ENCODE results near the gene ADGRF3. TPM values are rescaled to one million over a fixed set of nuclear protein-coding genes. Genes with fewer than 3 reads are reported as not detected.

The ADGRF3 gene
- total and polyA plus RNA-seq, 10 of the 15 experiments (the other 5 are each of a cell fraction or from before 2014, with no cell fraction given): 0.03 to 3.1 (median 0.84) TPM

DNA sequence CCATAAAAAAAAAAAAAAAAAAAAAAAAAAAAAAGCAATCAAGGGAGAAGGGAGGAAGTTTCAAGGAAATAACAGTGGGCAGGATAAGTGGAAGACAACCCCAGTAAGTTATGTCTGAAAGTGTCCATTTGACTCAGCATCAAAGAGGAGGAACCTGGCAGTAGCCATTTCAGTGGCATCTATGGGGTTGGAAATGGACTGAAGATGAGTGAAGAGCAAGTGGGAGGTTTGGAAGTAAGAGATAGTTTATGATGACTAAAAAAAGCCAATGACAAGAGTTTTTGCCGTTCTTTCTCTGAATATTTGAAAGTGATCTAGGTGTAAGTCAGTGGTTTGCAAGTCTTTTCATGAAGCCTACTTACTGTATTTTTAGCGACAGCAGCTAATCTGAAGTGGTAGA is 9.9 kb downstream of the ADGRF3 start (continued):
- TF ChIP-seq, protein P1, sequence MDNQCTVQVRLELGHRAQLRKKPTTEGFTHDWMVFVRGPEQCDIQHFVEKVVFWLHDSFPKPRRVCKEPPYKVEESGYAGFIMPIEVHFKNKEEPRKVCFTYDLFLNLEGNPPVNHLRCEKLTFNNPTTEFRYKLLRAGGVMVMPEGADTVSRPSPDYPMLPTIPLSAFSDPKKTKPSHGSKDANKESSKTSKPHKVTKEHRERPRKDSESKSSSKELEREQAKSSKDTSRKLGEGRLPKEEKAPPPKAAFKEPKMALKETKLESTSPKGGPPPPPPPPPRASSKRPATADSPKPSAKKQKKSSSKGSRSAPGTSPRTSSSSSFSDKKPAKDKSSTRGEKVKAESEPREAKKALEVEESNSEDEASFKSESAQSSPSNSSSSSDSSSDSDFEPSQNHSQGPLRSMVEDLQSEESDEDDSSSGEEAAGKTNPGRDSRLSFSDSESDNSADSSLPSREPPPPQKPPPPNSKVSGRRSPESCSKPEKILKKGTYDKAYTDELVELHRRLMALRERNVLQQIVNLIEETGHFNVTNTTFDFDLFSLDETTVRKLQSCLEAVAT (IDR thresholded peaks at IDR 0.05): no peak
- TF ChIP-seq PAX5 (IDR thresholded peaks at IDR 0.05; ENCODE audit: borderline replicate concordance, low read depth, low read length) (no peak), NR2C2 (IDR thresholded peaks at IDR 0.05; ENCODE audit: borderline replicate concordance, control insufficient read depth, insufficient read length, low read depth) (no peak), HCFC1 (IDR thresholded peaks at IDR 0.05; ENCODE audit: low read length) (no peak), GABPA (IDR thresholded peaks at IDR 0.05; ENCODE audit: low read depth) (no peak), SIN3A (IDR thresholded peaks at IDR 0.05; ENCODE audit: low read depth, low read length) (no peak)
- TF ChIP-seq, protein P2, sequence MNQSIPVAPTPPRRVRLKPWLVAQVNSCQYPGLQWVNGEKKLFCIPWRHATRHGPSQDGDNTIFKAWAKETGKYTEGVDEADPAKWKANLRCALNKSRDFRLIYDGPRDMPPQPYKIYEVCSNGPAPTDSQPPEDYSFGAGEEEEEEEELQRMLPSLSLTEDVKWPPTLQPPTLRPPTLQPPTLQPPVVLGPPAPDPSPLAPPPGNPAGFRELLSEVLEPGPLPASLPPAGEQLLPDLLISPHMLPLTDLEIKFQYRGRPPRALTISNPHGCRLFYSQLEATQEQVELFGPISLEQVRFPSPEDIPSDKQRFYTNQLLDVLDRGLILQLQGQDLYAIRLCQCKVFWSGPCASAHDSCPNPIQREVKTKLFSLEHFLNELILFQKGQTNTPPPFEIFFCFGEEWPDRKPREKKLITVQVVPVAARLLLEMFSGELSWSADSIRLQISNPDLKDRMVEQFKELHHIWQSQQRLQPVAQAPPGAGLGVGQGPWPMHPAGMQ (IDR thresholded peaks at IDR 0.05; ENCODE audit: borderline replicate concordance): no peak
- TF ChIP-seq, protein P3, sequence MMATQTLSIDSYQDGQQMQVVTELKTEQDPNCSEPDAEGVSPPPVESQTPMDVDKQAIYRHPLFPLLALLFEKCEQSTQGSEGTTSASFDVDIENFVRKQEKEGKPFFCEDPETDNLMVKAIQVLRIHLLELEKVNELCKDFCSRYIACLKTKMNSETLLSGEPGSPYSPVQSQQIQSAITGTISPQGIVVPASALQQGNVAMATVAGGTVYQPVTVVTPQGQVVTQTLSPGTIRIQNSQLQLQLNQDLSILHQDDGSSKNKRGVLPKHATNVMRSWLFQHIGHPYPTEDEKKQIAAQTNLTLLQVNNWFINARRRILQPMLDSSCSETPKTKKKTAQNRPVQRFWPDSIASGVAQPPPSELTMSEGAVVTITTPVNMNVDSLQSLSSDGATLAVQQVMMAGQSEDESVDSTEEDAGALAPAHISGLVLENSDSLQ (IDR thresholded peaks at IDR 0.05): no peak

DNA sequence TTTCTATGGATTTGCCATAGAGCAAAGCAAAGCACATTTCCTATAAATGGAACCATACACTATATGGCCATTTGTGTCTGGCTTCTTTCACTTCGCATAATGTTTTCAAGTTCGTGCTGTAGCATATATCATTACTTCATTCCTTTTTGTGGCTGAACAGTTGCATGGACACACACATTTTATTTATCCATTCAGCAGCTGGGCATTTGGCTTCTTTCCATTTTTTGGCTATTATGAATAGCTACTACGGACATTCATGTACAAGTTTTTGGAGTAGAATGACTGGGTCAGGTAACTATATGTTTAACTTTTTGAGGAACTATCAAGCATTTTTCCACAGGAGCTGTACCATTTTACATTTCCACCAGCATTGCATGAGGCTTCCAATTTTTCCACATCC is 11.4 kb downstream of the ADGRF3 start:
- intact Hi-C loops (cut with micrococcal nuclease; ENCODE audit: unreplicated experiment) (no loop called here), in situ Hi-C loops (cut with MboI) (no loop called here)
- FAIRE-seq: no peak
- no peaks in the 10 kb centered on the region for H3K36me3 ChIP-seq (ENCODE audit: control insufficient read depth in 2 of 2, insufficient read depth in 2 of 2, low read length in 1 of 2)
- ATAC-seq: no peak
- DNase-seq (ENCODE audit: low read depth, low spot score): no peak
- no peak overlapping the region for H2AFZ ChIP-seq (ENCODE audit: control insufficient read depth, low read depth, low read length)
- ChIA-PET SMC1A (ENCODE audit: uncharacterized antibody, unreplicated experiment) (no interaction called here), RAD21 (ENCODE audit: unreplicated experiment) (no interaction called here), CTCF (interaction anchor here (0.9 kb wide), 2 partner anchors 9 to 182 kb away, joined by 4 to 5 read pairs; no protein-coding TSS in a partner anchor), POLR2A (interaction anchor here (1.6 kb wide), 1 partner anchor 10 kb away, joined by 6 read pairs; the partner anchor contains the start of gene SELENOI)
- 71% methylated on average over 3 of the region's 3 CpGs for WGBS (ENCODE audit: insufficient coverage, insufficient replicate concordance, low lambda C conversion rate, missing lambda C conversion rate)
- no peak overlapping the region for H3K27ac ChIP-seq (ENCODE audit: control insufficient read depth, insufficient read depth)
- H3K4me2 ChIP-seq (ENCODE audit: control insufficient read depth, insufficient read depth): no peak overlapping the region
- no peak overlapping the region for H3K9ac ChIP-seq (ENCODE audit: control insufficient read depth, insufficient read depth, low read length)
- H3K4me1 ChIP-seq (ENCODE audit: control insufficient read depth, insufficient read depth, low read length): no peaks in the 10 kb centered on the region
- no peaks in the 10 kb centered on the region for H4K20me1 ChIP-seq (ENCODE audit: control insufficient read depth, insufficient read depth)
- H3K79me2 ChIP-seq (ENCODE audit: control insufficient read depth, insufficient read depth, low read length): no peaks in the 10 kb centered on the region
- no peaks in the 10 kb centered on the region for H3K27me3 ChIP-seq (replicated peaks in 1 of 2; ENCODE audit: control insufficient read depth in 2 of 2, insufficient read depth in 2 of 2, low read length in 1 of 2)
- no peak overlapping the region for H3K4me3 ChIP-seq
- no TSS peak for BruUV-seq (replicated peaks)
- H3K9me3 ChIP-seq (replicated peaks; ENCODE audit: control insufficient read depth, insufficient read depth, low read length): no peaks in the 10 kb centered on the region
- TF ChIP-seq NR2C1 (IDR thresholded peaks at IDR 0.05) (no peak), RBBP5 (conservative IDR thresholded peaks at IDR 0.05) (no peak), SUZ12 (IDR thresholded peaks at IDR 0.05; ENCODE audit: unreplicated experiment) (no peak), IRF4 (IDR thresholded peaks at IDR 0.05; ENCODE audit: low read depth, low read length) (no peak), TCF12 (IDR thresholded peaks at IDR 0.05; ENCODE audit: low read depth, low read length) (no peak), SPI1 (IDR thresholded peaks at IDR 0.05; ENCODE audit: borderline replicate concordance, insufficient read depth, low read depth, low read length) (no peak), RAD51 (IDR thresholded peaks at IDR 0.05) (no peak)
- TF ChIP-seq, protein P4, sequence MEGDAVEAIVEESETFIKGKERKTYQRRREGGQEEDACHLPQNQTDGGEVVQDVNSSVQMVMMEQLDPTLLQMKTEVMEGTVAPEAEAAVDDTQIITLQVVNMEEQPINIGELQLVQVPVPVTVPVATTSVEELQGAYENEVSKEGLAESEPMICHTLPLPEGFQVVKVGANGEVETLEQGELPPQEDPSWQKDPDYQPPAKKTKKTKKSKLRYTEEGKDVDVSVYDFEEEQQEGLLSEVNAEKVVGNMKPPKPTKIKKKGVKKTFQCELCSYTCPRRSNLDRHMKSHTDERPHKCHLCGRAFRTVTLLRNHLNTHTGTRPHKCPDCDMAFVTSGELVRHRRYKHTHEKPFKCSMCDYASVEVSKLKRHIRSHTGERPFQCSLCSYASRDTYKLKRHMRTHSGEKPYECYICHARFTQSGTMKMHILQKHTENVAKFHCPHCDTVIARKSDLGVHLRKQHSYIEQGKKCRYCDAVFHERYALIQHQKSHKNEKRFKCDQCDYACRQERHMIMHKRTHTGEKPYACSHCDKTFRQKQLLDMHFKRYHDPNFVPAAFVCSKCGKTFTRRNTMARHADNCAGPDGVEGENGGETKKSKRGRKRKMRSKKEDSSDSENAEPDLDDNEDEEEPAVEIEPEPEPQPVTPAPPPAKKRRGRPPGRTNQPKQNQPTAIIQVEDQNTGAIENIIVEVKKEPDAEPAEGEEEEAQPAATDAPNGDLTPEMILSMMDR (IDR thresholded peaks at IDR 0.05 in 2 of 3, conservative IDR thresholded peaks at IDR 0.05 in 1 of 3; ENCODE audit: control insufficient read depth in 2 of 3, extremely low read depth in 1 of 3, insufficient read depth in 1 of 3, low read depth in 3 of 3, low read length in 3 of 3): no peak
- TF ChIP-seq, protein P5, sequence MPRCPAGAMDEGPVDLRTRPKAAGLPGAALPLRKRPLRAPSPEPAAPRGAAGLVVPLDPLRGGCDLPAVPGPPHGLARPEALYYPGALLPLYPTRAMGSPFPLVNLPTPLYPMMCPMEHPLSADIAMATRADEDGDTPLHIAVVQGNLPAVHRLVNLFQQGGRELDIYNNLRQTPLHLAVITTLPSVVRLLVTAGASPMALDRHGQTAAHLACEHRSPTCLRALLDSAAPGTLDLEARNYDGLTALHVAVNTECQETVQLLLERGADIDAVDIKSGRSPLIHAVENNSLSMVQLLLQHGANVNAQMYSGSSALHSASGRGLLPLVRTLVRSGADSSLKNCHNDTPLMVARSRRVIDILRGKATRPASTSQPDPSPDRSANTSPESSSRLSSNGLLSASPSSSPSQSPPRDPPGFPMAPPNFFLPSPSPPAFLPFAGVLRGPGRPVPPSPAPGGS (IDR thresholded peaks at IDR 0.05; ENCODE audit: borderline replicate concordance, insufficient read depth, low read depth, low read length, poor library complexity, severe bottlenecking): no peak

Measured in GM12878 (cell line).